ENCODE results near the gene IFI6. TPM values are rescaled to one million over a fixed set of nuclear protein-coding genes. Genes with fewer than 3 reads are reported as not detected.

IFI6 gene
- total RNA-seq, 4 donors from 2014 or later, result 28.4 to 420 (median 77.5) TPM

GRCh38 chr1:27705545-27705944, 33.6 kb upstream of the IFI6 start:
- TF ChIP-seq CTCF (IDR thresholded peaks at IDR 0.05; ENCODE audit: low read depth), result no peak

GRCh38 chr1:27704958-27705357, 33.0 kb upstream of the IFI6 start:
- no peak for TF ChIP-seq CTCF (IDR thresholded peaks at IDR 0.05; ENCODE audit: low read depth)

DNA sequence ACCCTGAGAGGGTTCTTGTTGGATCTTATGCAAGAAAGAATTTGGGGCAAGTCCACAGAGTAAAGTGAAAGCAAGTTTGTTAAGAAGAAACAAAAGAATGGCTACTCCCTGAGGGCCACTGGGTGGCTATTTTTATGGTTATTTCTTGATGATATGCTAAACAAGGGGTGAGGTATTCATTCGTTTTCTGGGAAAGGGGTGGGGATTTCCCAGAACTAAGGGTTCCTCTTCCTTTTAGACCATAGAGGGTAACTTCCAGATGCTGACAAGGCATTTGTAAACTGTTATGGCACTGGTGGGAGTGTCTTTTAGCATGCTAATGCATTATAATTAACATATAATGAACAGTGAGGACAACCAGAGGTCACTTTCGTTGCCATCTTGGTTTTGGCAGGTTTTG, 18.2 kb upstream of the IFI6 start:
- no peak for TF ChIP-seq CTCF (IDR thresholded peaks at IDR 0.05; ENCODE audit: low read depth)

GRCh38 chr1:27689423-27690173, 17.6 kb upstream of the IFI6 start:
- TF ChIP-seq CTCF (IDR thresholded peaks at IDR 0.05; ENCODE audit: low read depth), result no peak

DNA sequence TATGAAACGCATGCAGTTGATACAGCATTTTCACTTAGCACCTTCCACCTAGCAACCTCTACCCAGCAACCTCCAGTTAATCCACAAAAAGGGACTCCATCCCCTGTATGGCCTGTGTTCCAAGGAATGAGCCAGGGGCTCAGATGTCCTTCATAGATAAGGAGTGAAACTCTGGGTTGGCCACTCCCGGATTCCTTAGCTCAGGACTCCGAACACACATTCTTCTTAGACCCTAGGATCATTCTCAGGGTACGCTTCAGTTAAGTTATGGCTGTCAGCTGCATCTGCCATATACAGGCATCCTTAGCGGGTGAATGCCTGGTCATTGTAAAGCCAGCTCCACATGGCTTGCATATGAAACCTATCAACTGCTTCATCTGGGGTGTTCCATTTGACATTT, 15.9 kb upstream of the IFI6 start:
- no peak for TF ChIP-seq CTCF (IDR thresholded peaks at IDR 0.05; ENCODE audit: low read depth)

DNA sequence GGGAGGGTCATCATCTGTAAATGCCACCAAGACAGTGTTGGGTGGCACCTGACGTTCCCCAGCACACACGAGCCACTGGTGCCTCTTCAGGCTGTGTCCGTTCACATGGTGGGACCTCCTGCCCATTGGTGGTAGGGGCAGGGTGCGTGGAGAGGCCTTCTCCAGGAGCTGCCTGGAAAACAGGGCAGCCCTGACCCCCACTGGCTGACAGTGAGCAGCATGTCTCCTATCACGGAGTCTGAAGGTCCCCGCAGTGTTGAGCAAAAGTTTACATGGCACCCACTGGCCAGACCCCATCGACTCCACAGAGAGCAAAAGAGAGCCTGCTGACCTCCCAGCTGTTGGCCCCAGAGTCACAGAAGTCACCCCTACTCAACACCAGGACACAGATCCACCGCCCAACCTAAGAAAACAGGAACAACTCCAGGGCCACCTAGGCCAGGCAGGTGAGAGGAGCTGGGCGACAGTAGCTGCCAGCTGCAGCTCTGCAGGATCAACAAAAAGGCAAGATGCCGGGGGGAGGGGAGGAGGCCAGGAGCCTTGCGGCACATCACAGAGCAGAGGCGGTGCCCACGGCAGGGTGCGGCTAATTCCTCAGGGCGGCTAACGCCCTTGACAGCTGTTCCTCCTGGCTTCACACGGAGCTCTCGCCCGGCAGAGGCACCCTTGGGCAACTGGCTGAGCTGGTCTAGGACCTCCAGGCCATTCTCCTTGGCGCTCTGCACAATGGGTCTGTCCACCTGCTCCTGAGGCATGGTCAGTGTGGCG, 14.4 kb upstream of the IFI6 start:
- no peak for TF ChIP-seq CTCF (IDR thresholded peaks at IDR 0.05; ENCODE audit: low read depth)

- no peak for TF ChIP-seq CTCF (IDR thresholded peaks at IDR 0.05; ENCODE audit: low read depth)
Observed at GRCh38 chr1:27684176-27684575, 12.2 kb upstream of the IFI6 start.

Data from subcutaneous adipose tissue (tissue), 4 donors.